ENCODE results near the gene RAPGEF2.

GRCh38 chr4:159370286-159370685 lies 267.4 kb downstream of the RAPGEF2 start:
- no peak for TF ChIP-seq CTCF (conservative IDR thresholded peaks at IDR 0.05; ENCODE audit: low read depth, low read length)
- no peak for TF ChIP-seq EZH2phosphoT487 (IDR thresholded peaks at IDR 0.05; ENCODE audit: borderline replicate concordance, low read length)
- TF ChIP-seq EZH2 (IDR thresholded peaks at IDR 0.05; ENCODE audit: low read length, unreplicated experiment), result no peak
